Non-pigmented ciliary epithelial cell (primary cell): ENCODE measurements around the gene TMSB10.

Experiments
- DNase-seq: peaks from one replicate; pipeline ENCODE4 v3.0.0-alpha.2; 2010; ENCODE audit warnings: low read depth

Gene TMSB10

GRCh38 chr2:84880645-84881521, 24.6 kb upstream of the TMSB10 start, which contains the start of gene TRABD2A:
TSS of gene TRABD2A (minus strand) at chr2:84881084. CDS start at chr2:84881039, 45 bp downstream.
- DNase-seq: no peak

DNA sequence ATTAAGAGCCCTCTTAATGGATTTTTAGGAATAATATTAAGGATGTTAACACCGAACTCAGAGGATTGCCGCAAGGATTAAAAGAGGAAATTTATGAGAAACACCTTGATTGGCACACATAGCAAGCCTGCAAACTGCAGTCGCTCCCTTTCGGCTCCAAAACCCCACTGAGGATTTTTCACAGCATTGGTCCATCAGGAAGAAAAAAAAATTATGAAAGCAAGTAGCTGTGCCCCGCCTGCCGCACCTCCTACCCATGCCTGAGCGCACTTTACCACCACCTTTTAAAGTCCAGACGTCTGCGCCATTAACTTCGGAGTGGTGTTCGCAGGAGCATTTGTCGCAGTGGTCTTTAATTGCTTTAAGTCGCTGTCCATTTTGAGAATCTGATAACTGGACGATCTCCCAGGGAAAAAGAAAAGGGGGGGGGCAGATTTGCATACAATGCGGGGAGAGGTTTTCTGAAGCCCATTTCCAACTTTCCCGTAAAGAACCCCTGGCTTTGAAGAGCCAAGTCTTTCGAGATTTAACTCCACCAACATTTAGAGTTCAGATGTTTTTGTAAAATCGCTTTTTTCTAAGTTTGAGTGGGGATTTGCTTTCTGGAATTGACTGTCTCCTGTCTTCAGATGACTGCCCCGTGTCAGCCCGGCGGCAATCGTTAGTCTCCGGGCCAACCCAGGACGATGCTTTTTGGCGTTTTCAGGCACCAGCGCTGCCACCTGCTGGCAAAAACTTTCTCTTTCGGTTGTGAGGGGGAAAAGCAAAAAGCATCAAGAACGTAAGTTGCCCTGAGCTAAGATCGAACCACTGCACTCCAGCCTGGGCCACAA, 23.7 kb upstream of the TMSB10 start:
- no peak for DNase-seq

DNA sequence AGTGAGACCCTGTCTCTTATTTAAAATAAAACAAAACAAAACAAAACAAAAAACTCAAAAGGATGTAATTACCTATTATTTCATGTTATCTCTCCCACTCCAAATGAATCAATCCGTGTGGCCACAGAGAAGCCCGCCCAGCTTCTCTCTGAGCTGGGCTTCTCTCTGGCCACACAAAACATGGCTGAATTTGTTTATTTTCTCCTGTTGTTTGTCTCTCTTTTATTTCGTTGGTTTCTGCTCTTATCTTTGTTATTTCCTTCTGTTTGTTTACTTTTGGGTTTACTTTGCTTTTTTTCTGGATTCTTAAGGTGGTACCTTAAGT, 23.1 kb upstream of the TMSB10 start:
- no peak for DNase-seq

DNA sequence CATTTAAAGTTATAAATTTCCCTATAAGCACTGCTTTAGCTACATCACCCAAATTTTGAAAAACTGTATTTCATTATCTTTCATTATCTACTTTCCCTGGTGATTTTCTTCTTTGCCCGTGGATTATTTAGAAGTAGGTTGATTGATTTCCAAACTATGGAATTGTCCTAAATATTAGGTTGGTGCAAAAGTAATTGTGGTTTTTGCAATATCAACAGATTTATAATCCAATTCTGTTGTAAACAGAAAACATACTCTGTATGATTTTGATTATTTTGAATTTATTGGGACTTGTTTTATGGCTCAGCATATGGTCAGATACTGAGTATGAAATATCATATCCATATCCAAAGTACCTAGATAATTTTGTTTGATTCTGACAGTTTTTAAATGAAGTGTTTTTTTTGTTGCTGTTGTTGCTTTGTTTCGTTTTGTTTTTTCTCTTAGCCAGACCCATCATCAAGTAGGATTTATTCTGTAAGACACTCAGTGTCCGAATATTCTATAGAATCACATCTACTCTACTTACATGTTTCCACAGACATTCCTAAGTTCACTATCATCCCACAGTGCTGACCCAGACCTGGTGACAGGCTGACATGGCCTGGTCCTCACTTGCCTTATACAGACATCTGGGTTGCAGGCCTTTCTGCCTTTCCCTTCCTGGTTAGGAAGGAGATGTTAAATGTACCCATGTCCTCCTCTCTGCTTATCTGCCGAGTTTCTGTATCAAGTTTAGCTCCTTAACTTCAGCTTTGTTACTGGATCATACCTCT, 22.5 kb upstream of the TMSB10 start:
- DNase-seq: no peak

DNA sequence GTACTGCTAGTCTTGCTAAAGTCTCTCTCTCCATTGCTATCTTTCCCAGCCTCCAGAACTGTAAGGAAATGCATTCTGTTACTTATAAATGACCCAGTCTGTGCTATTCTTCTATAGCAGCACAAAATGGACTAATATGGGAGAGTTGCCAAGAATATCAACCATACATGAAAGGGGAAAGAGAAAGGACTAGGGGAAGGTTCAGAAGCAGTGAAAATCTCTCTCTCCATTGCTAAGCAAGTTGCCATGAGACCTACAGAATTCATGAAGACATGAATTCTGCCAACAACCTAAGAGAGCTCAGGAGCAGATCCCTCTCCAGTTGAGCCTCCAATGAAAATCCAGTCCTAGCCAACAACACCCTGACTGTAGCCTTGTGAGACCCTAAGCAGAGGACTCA, 21.0 kb upstream of the TMSB10 start:
- DNase-seq: no peak

DNA sequence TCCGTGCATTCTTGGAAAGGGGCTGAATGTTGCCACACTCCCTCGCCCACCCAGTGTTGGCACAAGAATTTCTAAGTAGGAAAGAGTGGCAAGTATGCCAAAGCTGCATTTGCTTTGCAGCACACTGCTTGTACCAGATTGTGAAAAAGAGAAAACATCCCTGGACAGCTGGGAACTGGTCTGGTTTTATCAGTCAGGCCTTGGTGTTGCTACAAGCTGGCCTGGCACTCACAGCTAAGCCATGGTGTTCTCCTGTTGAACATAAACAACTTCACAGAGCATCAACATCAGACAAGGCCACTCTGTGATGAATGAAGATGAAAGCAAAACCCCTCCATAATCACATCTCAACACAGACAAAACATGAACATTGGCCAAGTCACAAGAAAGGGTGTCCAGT, 20.3 kb upstream of the TMSB10 start:
- no peak for DNase-seq

GRCh38 chr2:84886791-84887190, 18.7 kb upstream of the TMSB10 start:
- DNase-seq: no peak

DNA sequence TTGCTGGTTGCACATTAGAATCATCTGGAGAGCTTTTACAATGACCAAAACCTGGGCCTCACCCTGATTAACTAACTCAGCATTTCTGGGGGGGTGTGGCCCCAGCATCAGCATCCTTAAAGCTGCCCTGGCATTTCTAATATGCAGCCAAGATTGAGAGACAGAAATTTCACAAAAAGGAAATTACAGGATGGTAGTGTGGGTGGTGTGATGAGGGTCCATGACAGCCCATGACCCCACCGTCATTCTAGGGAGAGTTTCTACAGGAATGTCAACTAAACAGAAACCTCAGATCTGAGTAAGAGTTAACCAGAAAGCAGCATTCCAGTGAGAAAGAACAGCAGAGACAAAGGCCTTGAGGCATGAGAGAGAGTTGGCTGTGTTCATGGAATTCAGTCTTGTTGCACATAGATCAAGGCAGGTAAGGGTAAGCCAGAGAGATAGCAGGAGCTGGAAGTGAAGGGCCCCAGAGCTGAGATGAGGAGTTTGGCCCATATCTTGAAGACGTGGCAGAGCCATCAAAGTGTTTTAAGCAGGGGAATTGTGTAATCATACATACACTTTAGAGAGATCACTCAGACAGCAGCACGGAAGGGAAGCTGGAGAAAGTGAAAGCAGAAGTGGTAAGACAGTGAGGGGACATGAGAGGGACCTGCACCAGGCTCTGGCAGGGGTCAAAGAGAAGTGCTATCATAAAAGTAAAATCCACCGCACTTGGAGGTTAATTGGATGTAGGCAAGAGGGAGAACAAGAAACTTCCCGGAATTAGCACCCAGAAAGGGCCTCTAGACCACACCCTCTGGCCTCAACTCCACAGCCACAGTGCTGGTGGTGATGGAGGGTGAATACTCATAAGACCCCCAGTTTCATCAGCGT, 16.8 kb upstream of the TMSB10 start:
- DNase-seq: no peak

GRCh38 chr2:84889332-84889731, 16.1 kb upstream of the TMSB10 start:
- no peak for DNase-seq

DNA sequence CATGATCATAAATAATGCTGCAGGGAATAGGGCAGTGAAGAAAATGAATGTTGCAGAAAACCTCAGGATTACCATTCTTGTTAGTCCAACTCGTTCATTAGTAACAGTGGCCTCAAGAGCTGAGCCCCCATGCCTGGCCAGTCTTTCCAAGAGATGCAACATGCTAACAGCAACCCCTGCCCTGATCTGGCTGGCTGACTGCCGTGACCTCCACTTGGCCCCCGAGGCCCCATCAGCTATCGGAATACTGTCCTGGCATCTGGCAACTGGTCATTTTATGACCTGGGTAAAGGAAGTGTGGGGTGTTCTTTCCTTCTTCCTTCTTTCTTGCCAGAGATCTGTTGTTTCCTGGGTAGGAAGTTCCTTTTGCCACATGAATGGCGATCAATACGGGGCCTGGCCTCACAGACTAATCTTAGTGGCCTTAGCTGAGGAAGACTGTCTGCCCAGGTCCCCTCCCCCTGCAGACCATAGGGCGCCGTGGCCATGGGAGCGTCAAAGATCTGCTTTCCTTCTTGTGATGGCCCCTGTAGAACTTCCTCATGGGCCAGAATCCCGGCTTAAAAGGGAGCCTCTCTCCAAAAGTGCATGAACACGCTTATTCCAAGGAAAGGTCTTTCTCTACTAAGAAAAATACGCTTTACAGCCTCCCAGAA, 14.0 kb upstream of the TMSB10 start:
- DNase-seq: no peak

DNA sequence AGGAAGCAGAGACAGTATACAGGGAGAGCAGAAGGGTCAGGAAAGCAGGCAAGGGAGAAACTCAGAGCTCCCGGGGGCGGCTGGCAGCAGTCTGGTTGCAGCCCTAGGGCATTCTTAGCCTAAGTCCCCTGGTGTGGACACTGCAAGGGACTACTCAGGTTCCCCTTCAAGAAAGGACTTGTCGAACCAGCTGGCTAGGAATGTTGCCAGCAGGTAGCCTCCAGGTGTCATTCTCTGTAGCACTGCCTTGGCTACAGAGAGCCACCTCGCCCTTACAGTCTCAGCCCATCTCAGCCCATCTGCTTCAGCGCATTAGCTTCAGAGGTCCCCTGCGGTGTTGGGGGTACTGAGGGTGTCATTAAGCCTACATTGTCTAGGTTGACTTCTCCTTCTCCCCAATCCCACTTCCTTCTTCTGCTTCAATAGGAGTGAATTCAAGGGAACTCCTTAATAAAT, 11.3 kb upstream of the TMSB10 start:
- no peak for DNase-seq

- DNase-seq: no peak
Measured at GRCh38 chr2:84894758-84895520, 10.5 kb upstream of the TMSB10 start.

DNA sequence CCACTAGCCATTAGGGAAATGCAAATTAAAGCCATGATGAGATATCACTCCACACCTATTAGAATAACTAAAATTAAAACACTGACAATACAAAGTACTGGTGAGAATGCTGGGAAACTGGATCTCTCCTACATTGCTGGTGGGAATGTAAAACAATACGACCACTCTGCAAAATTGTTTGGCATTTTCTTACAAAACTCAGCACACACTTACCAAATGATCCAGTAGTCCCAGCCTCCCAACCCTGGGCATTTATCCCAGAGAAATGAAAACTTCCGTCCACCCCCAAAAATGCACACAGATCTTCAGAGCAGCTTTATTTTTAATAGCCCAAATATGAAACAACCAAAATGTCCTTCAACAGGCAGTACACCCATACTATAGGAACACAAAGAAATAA, 8.9 kb upstream of the TMSB10 start:
- no peak for DNase-seq

DNA sequence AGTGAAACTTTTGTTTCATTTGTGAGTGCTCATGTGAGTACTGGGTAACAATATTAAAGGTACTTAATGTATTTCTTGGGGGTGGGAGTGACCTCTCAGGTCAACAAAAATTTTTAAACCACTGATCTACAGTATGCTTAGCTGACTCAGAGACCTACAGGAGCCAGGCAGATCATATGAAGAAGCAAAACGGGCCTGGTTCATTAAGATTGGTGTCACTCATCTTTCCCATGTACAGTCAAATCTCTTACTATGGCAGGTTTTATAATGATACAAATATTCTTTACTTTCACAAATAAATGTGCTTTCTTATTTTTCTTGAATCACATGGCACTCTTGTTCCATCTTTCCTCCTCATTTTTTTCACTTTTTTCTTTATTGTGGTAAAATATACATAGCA, 7.7 kb upstream of the TMSB10 start:
- no peak for DNase-seq

GRCh38 chr2:84899304-84900204, 5.9 kb upstream of the TMSB10 start:
- no peak for DNase-seq

GRCh38 chr2:84900971-84901370, 4.5 kb upstream of the TMSB10 start:
- DNase-seq: no peak

DNA sequence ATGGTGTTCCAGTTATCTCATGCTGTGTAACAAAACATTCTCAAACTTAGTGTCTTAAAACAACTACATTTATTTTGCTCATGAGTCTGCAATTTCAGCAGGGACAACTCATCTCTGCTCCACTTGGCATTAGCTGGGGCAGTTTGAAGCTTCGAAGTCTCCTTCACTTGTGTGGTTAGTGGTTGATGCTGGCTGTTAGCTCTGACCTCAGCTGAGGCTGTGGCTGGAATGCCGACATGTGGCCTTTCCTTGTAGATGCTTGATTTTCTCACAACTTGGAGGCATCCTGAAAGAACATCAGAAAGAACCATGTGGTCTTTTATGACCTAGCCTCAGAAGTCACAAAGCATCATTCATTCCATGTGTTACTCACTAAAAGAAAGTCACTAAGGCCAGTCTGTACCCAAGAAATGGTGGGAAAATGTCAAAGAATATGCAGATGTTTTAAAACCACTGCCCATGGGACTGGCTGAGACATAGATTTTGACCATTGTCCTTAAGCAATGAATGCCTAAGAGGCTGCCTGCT, 3.8 kb upstream of the TMSB10 start:
- no peak for DNase-seq

DNA sequence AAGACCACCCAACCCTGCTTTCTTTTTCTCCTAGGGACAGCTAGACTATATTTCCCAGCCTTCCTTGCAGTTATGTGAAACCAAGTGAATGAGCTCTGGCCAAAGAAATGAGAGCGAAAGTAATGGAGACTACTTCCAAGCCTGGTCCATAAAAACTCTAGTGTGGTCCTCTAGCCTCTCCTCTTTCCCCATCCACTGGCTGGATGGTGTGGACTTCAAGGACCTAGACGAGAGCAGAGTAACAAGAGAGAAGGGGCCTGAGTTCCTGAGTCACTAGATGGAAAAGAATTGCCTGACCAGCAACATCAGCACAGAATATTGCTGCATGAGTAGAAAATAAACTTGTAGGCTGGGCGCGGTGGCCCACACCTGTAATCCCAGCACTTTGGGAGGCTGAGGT, 2.9 kb upstream of the TMSB10 start:
- no peak for DNase-seq

GRCh38 chr2:84904151-84904550, 1.3 kb upstream of the TMSB10 start:
- DNase-seq: no peak
